Skeletal muscle satellite cell (primary cell): ENCODE data around the gene CHD9NB.

Experiments used
- H3K27me3 ChIP-seq: 2 replicates; pipeline ENCODE4 v1.7.0; 2013; ENCODE audit warnings: low read length; ENCODE audit not compliant: control insufficient read depth, insufficient read depth
- H3K36me3 ChIP-seq: 2 replicates; pipeline ENCODE4 v1.7.0; 2013; ENCODE audit warnings: mild to moderate bottlenecking, control low read depth, low read length; ENCODE audit not compliant: insufficient read depth
- H3K4me1 ChIP-seq: 2 replicates; pipeline ENCODE4 v1.7.0; 2013; ENCODE audit warnings: low read length; ENCODE audit not compliant: control insufficient read depth, insufficient read depth
- H3K4me2 ChIP-seq: 2 replicates; pipeline ENCODE4 v1.7.0; 2013; ENCODE audit warnings: mild to moderate bottlenecking, low read length
- H3K4me3 ChIP-seq: 2 replicates; pipeline ENCODE4 v1.7.0; 2013; ENCODE audit warnings: low read length
- H3K9ac ChIP-seq: 2 replicates; pipeline ENCODE4 v1.7.0; 2013; ENCODE audit warnings: mild to moderate bottlenecking, low read depth, low read length, moderate library complexity
- H3K9me3 ChIP-seq: replicated peaks from 2 replicates; pipeline ENCODE4 v1.7.0; 2013; ENCODE audit warnings: mild to moderate bottlenecking, control low read depth, low read length

CHD9NB gene

DNA sequence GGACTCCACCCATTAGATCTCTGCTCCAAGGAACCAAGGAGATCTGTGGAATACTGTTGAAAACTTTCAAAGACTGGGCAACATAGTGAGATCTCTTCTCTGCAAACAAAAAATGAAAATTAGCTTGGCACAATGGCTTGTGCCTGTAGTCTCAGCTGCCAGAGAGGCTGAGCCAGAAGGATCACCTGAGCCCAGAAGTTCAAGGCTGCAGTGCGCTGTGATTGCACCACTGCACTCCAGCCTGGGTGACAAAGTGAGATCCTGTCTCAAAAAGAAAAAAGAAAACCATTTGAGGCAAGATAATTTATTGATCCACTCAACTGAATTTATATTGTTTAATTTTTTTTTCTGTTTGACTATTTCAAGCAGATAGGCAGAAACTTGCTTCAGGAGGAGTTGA lies 54.8 kb downstream of the CHD9NB start:
- Histone ChIP-seq H3K27me3 (no peaks in the 10 kb centered on the region), H3K4me1 (no peaks in the 10 kb centered on the region), H3K9me3 (no peaks in the 10 kb centered on the region), H3K4me2 (no peak overlapping the region), H3K9ac (no peak overlapping the region), H3K4me3 (no peak overlapping the region), H3K36me3 (no peaks in the 10 kb centered on the region)

DNA sequence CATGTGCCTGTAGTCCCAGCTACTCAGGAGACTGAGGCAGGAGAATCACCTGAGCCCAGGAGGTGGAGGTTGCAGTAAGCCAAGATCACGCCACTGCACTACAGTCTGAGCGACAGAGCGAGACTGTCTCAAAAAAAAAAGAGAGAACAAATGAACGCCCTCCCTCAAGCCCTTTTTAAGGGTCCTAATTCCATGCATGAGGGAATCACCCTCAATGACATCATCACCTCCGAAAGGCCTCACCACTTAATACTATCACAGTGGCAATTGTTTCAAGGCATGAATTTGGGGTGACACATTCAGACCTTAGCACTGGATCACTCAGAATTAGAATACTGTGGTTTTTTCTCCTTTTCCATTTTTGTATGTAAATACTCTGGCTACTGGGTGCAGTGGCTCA lies 57.8 kb downstream of the CHD9NB start:
- Histone ChIP-seq H3K9ac (no peak overlapping the region), H3K27me3 (no peaks in the 10 kb centered on the region), H3K36me3 (no peaks in the 10 kb centered on the region), H3K4me2 (no peak overlapping the region), H3K9me3 (no peaks in the 10 kb centered on the region), H3K4me3 (no peak overlapping the region), H3K4me1 (no peaks in the 10 kb centered on the region)

DNA sequence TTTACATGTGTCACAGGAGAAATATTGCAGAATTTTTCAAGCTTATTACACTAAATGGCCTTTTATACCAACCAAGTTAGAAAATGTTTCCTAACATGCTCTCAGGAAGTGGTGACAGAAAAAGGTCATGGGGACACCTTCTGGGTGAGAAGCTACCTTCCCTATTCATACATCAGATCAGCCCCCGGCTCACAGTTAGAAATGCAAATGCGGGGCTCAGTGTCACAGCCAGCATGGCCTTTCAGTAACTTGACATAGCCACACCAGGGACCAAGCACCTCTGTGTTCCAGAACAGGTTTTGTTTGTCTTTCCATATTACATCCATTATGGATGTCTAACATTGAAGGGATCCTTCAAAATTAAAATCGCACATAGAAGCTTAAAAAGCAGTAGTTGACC lies 59.5 kb downstream of the CHD9NB start:
- no peaks in the 10 kb centered on the region for H3K27me3 ChIP-seq
- no peaks in the 10 kb centered on the region for H3K9me3 ChIP-seq
- no peak overlapping the region for H3K4me3 ChIP-seq

DNA sequence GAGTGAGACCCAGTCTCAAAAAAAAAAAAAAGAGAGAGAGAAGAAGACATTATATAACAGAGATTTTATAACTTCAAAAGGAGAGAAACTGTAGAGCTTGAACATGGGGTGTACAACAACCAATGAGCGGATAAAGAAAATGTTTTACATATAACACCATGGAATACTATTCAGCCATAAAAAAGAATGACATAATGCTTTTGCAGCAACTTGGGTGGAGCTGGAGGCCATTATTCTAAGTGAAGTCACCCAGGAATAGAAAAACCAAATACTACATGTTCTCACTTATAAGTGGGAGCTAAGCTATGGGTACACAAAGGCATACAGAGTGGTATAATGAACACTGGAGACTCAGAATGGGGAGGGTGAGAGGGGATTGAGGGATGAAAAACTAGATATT lies 61.1 kb downstream of the CHD9NB start:
- Histone ChIP-seq H3K27me3 (no peaks in the 10 kb centered on the region), H3K9ac (no peak overlapping the region), H3K4me3 (no peak overlapping the region), H3K4me2 (no peak overlapping the region), H3K4me1 (no peaks in the 10 kb centered on the region), H3K9me3 (no peaks in the 10 kb centered on the region), H3K36me3 (no peaks in the 10 kb centered on the region)

More for the DNA sequence above, 59.5 kb downstream of the CHD9NB start:
- no peak overlapping the region for H3K4me2 ChIP-seq
- no peaks in the 10 kb centered on the region for H3K4me1 ChIP-seq
- H3K9ac ChIP-seq: no peak overlapping the region
- no peaks in the 10 kb centered on the region for H3K36me3 ChIP-seq
